HCT116 (cell line): Measurements from ENCODE around the gene MRPS35. TPM values are rescaled to one million over a fixed set of nuclear protein-coding genes. Genes with fewer than 3 reads are reported as not detected.

Experiments
- ATAC-seq: fragments of 200-7000 bp; cut with Tn5 transposase; 2 replicates; pipeline ENCODE4 v1.9.1; 2020; ENCODE audit warnings: mild to moderate bottlenecking, moderate library complexity
- BruUV-seq: library from RNA; stranded (reverse); fragments of 400-500 nt; replicated peaks from 2 replicates; lab custom pipeline; 2021; lab: Mats Ljungman, UMichigan
- CTCF ChIA-PET: fragments of 300-600 bp; sonication (Branson Sonifier 250); formaldehyde crosslinking; loops from one replicate; lab custom pipeline; 2021; ENCODE audit warnings: antibody characterized with exemption; lab: Charles Lee
- POLR2A ChIA-PET: fragments of 300-600, 350-600 bp; sonication (Branson Sonifier 250); formaldehyde crosslinking; loops from one replicate; lab custom pipeline; 2021; ENCODE audit warnings: antibody characterized with exemption; lab: Charles Lee
- RAD21 ChIA-PET, 2 experiments: fragments of 300-600 bp; sonication (Branson Sonifier 250); formaldehyde crosslinking; loops; one replicate each; lab custom pipeline; 2023; ENCODE audit warnings: low total read pairs in 2 of 2; ENCODE audit not compliant: uncharacterized antibody in 2 of 2, unreplicated experiment in 2 of 2, low non-redundant PET in 1 of 2; lab: Charles Lee
- DNase-seq: peaks from one replicate; pipeline ENCODE4 v3.0.0-alpha.2; 2010; ENCODE audit warnings: low read depth, low spot score
- H2AFZ ChIP-seq: fragments of 200-600 bp; shearing (Covaris generic), sonication (generic); 2 replicates; pipeline ENCODE4 v1.6.1; 2017; ENCODE audit warnings: low read depth, mixed run types, mixed read lengths, antibody characterized with exemption, low read length; ENCODE audit not compliant: poor library complexity, severe bottlenecking
- H3K27ac ChIP-seq: 2 replicates; pipeline ENCODE4 v1.5.1; 2012; ENCODE audit warnings: low read depth, low read length
- H3K27me3 ChIP-seq: fragments of 200-600 bp; sonication (generic); 2 replicates; pipeline ENCODE4 v1.6.1; 2016; ENCODE audit warnings: mixed run types, low read length, mixed read lengths; ENCODE audit not compliant: insufficient read depth
- H3K36me3 ChIP-seq, 2 experiments: fragments of 200-500 bp in 1 of 2; fragments of 200-600 bp in 1 of 2; sonication (Bioruptor generic) in 1 of 2; sonication (generic) in 1 of 2; 2 replicates each; pipeline versions ENCODE4 v1.5.1 to v1.6.1; 2014 to 2016; ENCODE audit warnings: low read length in 2 of 2, inconsistent platforms in 1 of 2, mixed read lengths in 1 of 2, mixed run types in 1 of 2; ENCODE audit not compliant: insufficient read depth in 2 of 2, control insufficient read depth in 1 of 2
- H3K4me1 ChIP-seq, 2 experiments: fragments of 200-600 bp in 1 of 2; sonication (generic) in 1 of 2; 2 replicates each; pipeline versions ENCODE4 v1.5.1 to v1.6.1; 2012 to 2017; ENCODE audit warnings: low read length in 2 of 2, inconsistent platforms in 1 of 2, mild to moderate bottlenecking in 1 of 2, mixed read lengths in 1 of 2, mixed run types in 1 of 2, moderate library complexity in 1 of 2; ENCODE audit not compliant: insufficient read depth in 2 of 2, control insufficient read depth in 1 of 2
- H3K4me2 ChIP-seq: fragments of 200-600 bp; sonication (generic); 2 replicates; pipeline ENCODE4 v1.6.1; 2017; ENCODE audit warnings: mixed run types, low read length, mixed read lengths
- H3K4me3 ChIP-seq, 2 experiments: fragments of 200-600 bp in 1 of 2; sonication (generic) in 1 of 2; replicated peaks in 1 of 2; 2 replicates each; pipeline ENCODE4 v1.5.1; 2011 to 2016; ENCODE audit warnings: low read length in 2 of 2, control low read depth in 1 of 2, low read depth in 1 of 2, mild to moderate bottlenecking in 1 of 2, mixed read lengths in 1 of 2, mixed run types in 1 of 2
- H3K79me2 ChIP-seq: fragments of 200-600 bp; sonication (generic); 2 replicates; pipeline ENCODE4 v1.6.1; 2017; ENCODE audit warnings: mild to moderate bottlenecking, mixed run types, low read length, moderate library complexity, mixed read lengths; ENCODE audit not compliant: insufficient read depth
- H3K9ac ChIP-seq: fragments of 200-600 bp; sonication (generic); 2 replicates; pipeline ENCODE4 v1.6.1; 2016; ENCODE audit warnings: low read length, mixed read lengths
- H3K9me2 ChIP-seq: fragments of 200-600 bp; sonication (generic), shearing (Covaris generic); 2 replicates; pipeline ENCODE4 v1.6.1; 2017; ENCODE audit warnings: mixed run types, mild to moderate bottlenecking, moderate library complexity; ENCODE audit not compliant: insufficient read depth
- H3K9me3 ChIP-seq, 2 experiments: fragments of 200-500 bp in 1 of 2; fragments of 200-600 bp in 1 of 2; sonication (Bioruptor generic) in 1 of 2; sonication (generic) in 1 of 2; 2 replicates each; pipeline ENCODE4 v1.6.1; 2014 to 2017; ENCODE audit warnings: low read length in 2 of 2, mixed read lengths in 2 of 2, inconsistent platforms in 1 of 2, low read depth in 1 of 2, mild to moderate bottlenecking in 1 of 2, mixed run types in 1 of 2, moderate library complexity in 1 of 2; ENCODE audit not compliant: control insufficient read depth in 1 of 2, insufficient read depth in 1 of 2
- H4K20me1 ChIP-seq: fragments of 200-600 bp; sonication (generic), shearing (Covaris generic); 2 replicates; pipeline ENCODE4 v1.6.1; 2017; ENCODE audit warnings: mixed run types, mild to moderate bottlenecking, moderate library complexity; ENCODE audit not compliant: insufficient read depth
- CBX3 ChIP-seq: IDR thresholded peaks from 2 replicates; pipeline ENCODE4 v1.6.1; 2012; ENCODE audit warnings: low read depth
- CEBPB ChIP-seq: IDR thresholded peaks from 2 replicates; pipeline ENCODE4 v1.6.1; 2012; ENCODE audit warnings: low read depth
- EGR1 ChIP-seq: IDR thresholded peaks from 2 replicates; pipeline ENCODE4 v1.6.1; 2012; ENCODE audit warnings: low read depth
- ELF1 ChIP-seq: IDR thresholded peaks from 2 replicates; pipeline ENCODE4 v1.6.1; 2012; ENCODE audit warnings: low read depth, borderline replicate concordance
- EZH2 ChIP-seq: fragments of 200-600 bp; sonication (generic); IDR thresholded peaks from 2 replicates; pipeline ENCODE4 v1.6.1; 2017; ENCODE audit warnings: antibody characterized with exemption, mixed run types
- EZH2phosphoT487 ChIP-seq: fragments of 200-600 bp; IDR thresholded peaks from 2 replicates; pipeline ENCODE4 v1.6.1; 2018; ENCODE audit warnings: antibody characterized with exemption, borderline replicate concordance
- FOSL1 ChIP-seq: IDR thresholded peaks from 2 replicates; pipeline ENCODE4 v1.6.1; 2012; ENCODE audit warnings: low read depth
- JUND ChIP-seq: IDR thresholded peaks from 2 replicates; pipeline ENCODE4 v1.6.1; 2012
- POLR2A ChIP-seq: IDR thresholded peaks from 2 replicates; pipeline ENCODE4 v1.7.0; 2011; ENCODE audit warnings: borderline replicate concordance; ENCODE audit not compliant: insufficient read depth, insufficient read length; ENCODE audit errors: extremely low read depth
- RAD21 ChIP-seq: IDR thresholded peaks from 2 replicates; pipeline ENCODE4 v1.6.1; 2012; ENCODE audit warnings: low read depth, mild to moderate bottlenecking
- SRF ChIP-seq: IDR thresholded peaks from 2 replicates; pipeline ENCODE4 v1.6.1; 2012; ENCODE audit warnings: low read depth
- TCF7L2 ChIP-seq: IDR thresholded peaks from 2 replicates; pipeline ENCODE4 v1.7.0; 2011; ENCODE audit warnings: borderline replicate concordance, inconsistent platforms; ENCODE audit not compliant: insufficient read depth, insufficient read length; ENCODE audit errors: extremely low read depth
- YY1 ChIP-seq: IDR thresholded peaks from 2 replicates; pipeline ENCODE4 v1.6.1; 2011; ENCODE audit warnings: low read length, low read depth, moderate library complexity, mild to moderate bottlenecking; ENCODE audit not compliant: insufficient replicate concordance; ENCODE audit errors: extremely low read depth
- ZBTB33 ChIP-seq: IDR thresholded peaks from 2 replicates; pipeline ENCODE4 v1.6.1; 2011; ENCODE audit warnings: mild to moderate bottlenecking, low read length, moderate library complexity; ENCODE audit not compliant: insufficient replicate concordance; ENCODE audit errors: extremely low read depth
- intact Hi-C: fragments of 100-400 bp; cut with micrococcal nuclease; formaldehyde crosslinking; loops from 2 replicates; pipeline ENCODE4 v1.10.0; 2022
- total RNA-seq: library from RNA; stranded (reverse); gene quantifications from one replicate; pipeline ENCODE4 v1.2.1, GENCODE V29; 2021; ENCODE audit not compliant: unreplicated experiment

MRPS35 gene
- total RNA-seq, 1 experiment from 2014 or later: 55.4 TPM

GRCh38 chr12:27689558-27690180, 21.0 kb upstream of the MRPS35 start:
- no peak overlapping the region for H3K9ac ChIP-seq
- H3K4me3 ChIP-seq: no peak overlapping the region
- DNase-seq (no peak), ATAC-seq (no peak)
- TF ChIP-seq TCF7L2 (no peak), EZH2phosphoT487 (no peak), FOSL1 (no peak), JUND (no peak), EZH2 (no peak), ELF1 (no peak)
- no peaks in the 10 kb centered on the region for H3K27me3 ChIP-seq
- H3K9me2 ChIP-seq: no peaks in the 10 kb centered on the region
- no peaks in the 10 kb centered on the region for H4K20me1 ChIP-seq
- intact Hi-C loops: no loop called here
- no TSS peak for BruUV-seq
- ChIA-PET RAD21 (no interaction called here), POLR2A (no interaction called here), CTCF (no interaction called here)
- no peak overlapping the region for H3K27ac ChIP-seq
- H3K4me2 ChIP-seq: no peak overlapping the region
- H3K79me2 ChIP-seq: no peaks in the 10 kb centered on the region
- H2AFZ ChIP-seq: no peak overlapping the region
- peaks cover 19 to 27% of the 10 kb centered on the region in 2 experiments for H3K36me3 ChIP-seq
- no peaks in the 10 kb centered on the region for H3K4me1 ChIP-seq
- H3K9me3 ChIP-seq: no peaks in the 10 kb centered on the region

GRCh38 chr12:27693403-27693802, 17.2 kb upstream of the MRPS35 start:
- Histone ChIP-seq H3K27ac (no peak overlapping the region), H2AFZ (no peak overlapping the region), H3K36me3 (peaks cover 11 to 22% of the 10 kb centered on the region in 2 experiments), H3K4me2 (no peak overlapping the region), H3K9me2 (no peaks in the 10 kb centered on the region), H3K4me3 (no peak overlapping the region), H3K9me3 (no peaks in the 10 kb centered on the region), H3K27me3 (no peaks in the 10 kb centered on the region), H4K20me1 (no peaks in the 10 kb centered on the region), H3K4me1 (no peaks in the 10 kb centered on the region), H3K79me2 (no peaks in the 10 kb centered on the region), H3K9ac (no peak overlapping the region)
- RAD21 ChIA-PET: no interaction called here
- ATAC-seq (no peak), DNase-seq (no peak)
- intact Hi-C loops: no loop called here
- CTCF ChIA-PET: no interaction called here
- TF ChIP-seq TCF7L2 (no peak), JUND (no peak), POLR2A (no peak), CEBPB (no peak), EZH2 (no peak), FOSL1 (no peak), YY1 (no peak), CBX3 (no peak), RAD21 (no peak), EGR1 (no peak), EZH2phosphoT487 (no peak), ZBTB33 (no peak), SRF (no peak)
- BruUV-seq: no TSS peak
- POLR2A ChIA-PET: no interaction called here
